SKM-1 treated with dmso at 0.1 percent for 144 hours (cell line): ENCODE data around the gene ADRA2C.

Source experiments
- DNase-seq: peaks from one replicate; lab custom pipeline; 2025; ENCODE audit not compliant: unreplicated experiment; lab: John Stamatoyannopoulos, UW

Gene ADRA2C

GRCh38 chr4:3756343-3757059, 9.7 kb upstream of the ADRA2C start:
- DNase-seq, result no peak

DNA sequence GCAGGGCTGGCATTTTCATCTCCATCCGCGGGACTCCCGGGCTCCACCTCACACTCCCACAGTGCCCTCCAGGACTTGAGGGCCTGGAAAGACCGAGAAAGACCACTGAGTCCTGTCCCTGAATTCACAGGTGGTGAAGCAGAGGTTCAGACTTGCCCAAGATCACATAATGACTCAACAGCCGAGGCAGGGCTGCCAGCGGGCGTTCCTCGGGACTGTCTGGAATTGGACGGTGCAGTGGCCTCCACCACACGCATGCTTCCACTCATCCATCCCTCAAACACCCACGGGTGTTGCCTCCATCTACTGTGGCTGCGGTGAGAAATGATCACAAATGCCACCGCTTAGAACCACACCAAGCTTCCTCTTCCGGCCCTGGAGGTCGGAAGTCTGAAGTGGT, 6.9 kb upstream of the ADRA2C start:
- DNase-seq, result no peak

DNA sequence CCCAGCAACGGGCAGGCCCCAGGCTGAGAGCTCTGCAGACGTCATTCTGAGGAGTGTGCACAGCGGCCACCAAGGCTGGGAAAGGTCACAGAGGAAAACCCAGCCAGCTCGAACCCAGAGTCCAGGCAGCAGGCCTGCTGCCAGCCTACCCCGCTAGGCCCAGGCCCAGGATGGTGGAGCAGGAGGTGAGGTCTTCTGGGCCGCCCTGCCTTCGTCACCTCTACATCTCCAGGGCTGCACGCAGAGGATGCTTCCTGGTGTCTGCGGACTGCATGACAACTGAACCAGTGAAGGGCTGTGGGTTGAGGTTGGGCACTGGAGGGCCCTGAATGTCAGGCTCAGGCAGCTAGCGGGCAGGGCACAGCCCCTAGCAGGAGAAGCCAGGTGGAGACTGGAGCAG, 5.8 kb upstream of the ADRA2C start:
- no peak for DNase-seq

- no peak for DNase-seq
Measured at GRCh38 chr4:3760841-3761240, 5.3 kb upstream of the ADRA2C start.

GRCh38 chr4:3762264-3762663, 3.9 kb upstream of the ADRA2C start:
- DNase-seq, result no peak

- no peak for DNase-seq
Measured at GRCh38 chr4:3762753-3763549, 3.2 kb upstream of the ADRA2C start.

DNA sequence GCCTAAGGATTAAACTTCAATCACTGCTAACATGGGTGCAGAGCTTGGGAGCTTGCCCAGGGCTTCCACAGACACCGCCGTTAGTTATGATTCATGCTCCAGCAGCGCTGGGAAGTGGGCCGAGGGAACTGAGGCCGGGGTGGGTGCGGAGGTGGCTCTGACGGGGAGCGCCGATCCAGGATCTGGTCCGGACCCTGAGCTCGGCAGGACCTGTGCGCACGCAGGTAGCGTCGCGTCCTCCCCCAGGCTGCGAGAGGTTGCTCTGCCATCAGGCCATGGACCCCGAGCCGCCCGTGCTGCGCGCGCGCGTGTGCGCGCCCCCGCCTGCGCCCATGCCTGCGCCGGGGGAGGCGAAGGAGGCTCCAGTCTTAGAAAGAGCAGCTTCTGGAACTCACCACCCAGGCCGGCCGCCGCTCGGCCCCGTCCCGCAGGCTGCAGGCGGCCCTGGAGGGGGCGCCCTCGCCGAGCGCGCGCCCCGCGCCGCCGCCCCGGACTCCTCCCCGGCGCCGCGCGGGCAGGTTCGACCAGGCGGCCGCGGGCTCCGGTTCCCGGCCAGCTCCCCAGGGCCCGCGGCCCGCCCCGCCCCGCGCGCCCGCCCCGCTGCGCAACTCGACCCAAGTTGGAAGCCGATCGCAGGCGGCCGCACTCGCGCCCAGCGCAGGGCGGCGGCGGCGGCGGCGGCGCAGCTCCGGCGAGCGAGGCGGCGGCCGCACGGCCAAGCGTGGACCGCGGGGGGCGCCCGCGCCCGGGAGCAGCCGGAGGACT, 732 bp upstream of the ADRA2C start:
- peak; percentile 59 for DNase-seq

DNA sequence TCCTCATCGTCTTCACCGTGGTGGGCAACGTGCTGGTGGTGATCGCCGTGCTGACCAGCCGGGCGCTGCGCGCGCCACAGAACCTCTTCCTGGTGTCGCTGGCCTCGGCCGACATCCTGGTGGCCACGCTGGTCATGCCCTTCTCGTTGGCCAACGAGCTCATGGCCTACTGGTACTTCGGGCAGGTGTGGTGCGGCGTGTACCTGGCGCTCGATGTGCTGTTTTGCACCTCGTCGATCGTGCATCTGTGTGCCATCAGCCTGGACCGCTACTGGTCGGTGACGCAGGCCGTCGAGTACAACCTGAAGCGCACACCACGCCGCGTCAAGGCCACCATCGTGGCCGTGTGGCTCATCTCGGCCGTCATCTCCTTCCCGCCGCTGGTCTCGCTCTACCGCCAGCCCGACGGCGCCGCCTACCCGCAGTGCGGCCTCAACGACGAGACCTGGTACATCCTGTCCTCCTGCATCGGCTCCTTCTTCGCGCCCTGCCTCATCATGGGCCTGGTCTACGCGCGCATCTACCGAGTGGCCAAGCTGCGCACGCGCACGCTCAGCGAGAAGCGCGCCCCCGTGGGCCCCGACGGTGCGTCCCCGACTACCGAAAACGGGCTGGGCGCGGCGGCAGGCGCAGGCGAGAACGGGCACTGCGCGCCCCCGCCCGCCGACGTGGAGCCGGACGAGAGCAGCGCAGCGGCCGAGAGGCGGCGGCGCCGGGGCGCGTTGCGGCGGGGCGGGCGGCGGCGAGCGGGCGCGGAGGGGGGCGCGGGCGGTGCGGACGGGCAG, 792 bp downstream of the ADRA2C start:
- DNase-seq, result no peak

DNA sequence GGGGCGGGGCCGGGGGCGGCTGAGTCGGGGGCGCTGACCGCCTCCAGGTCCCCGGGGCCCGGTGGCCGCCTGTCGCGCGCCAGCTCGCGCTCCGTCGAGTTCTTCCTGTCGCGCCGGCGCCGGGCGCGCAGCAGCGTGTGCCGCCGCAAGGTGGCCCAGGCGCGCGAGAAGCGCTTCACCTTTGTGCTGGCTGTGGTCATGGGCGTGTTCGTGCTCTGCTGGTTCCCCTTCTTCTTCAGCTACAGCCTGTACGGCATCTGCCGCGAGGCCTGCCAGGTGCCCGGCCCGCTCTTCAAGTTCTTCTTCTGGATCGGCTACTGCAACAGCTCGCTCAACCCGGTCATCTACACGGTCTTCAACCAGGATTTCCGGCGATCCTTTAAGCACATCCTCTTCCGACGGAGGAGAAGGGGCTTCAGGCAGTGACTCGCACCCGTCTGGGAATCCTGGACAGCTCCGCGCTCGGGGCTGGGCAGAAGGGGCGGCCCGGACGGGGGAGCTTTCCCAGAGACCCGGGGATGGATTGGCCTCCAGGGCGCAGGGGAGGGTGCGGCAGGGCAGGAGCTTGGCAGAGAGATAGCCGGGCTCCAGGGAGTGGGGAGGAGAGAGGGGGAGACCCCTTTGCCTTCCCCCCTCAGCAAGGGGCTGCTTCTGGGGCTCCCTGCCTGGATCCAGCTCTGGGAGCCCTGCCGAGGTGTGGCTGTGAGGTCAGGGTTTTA, 1.5 kb downstream of the ADRA2C start:
- DNase-seq, result no peak

GRCh38 chr4:3768842-3769641, 2.9 kb downstream of the ADRA2C start:
- no peak for DNase-seq

GRCh38 chr4:3769642-3770184, 3.5 kb downstream of the ADRA2C start:
- DNase-seq, result no peak

GRCh38 chr4:3770323-3771163, 4.4 kb downstream of the ADRA2C start:
- DNase-seq, result no peak

DNA sequence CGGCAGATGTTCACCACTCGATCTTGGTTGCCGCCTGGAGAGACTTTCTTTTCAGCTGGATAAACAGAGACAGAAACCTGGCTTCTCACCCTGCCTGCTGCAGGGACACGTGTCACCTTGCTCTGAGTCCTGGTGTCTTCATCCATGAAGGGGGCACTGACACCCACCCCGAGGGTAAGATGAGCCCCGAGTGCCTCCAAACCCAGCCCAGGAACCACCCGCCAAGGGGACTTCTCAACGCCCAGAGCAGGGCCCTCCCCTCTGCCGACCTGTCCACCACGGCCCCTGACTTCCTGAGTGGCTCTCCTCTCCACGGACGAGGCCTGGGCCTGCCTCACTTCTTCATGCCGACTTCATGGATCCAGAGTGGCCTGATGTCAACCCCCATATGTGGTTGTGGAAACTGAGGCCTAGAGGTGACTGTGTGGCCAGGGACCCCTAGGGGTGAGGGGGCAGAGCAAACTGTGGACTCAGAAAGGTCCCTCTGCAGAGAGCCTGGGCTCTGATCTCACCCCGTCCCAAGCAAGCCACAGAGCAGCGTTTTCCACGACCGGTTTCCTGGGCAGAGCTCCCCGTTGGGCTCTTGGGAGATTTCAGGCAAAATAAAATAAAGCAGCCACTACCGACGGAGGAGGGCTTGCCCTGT, 5.1 kb downstream of the ADRA2C start:
- DNase-seq, result no peak

GRCh38 chr4:3771939-3772495, 5.8 kb downstream of the ADRA2C start:
- no peak for DNase-seq

DNA sequence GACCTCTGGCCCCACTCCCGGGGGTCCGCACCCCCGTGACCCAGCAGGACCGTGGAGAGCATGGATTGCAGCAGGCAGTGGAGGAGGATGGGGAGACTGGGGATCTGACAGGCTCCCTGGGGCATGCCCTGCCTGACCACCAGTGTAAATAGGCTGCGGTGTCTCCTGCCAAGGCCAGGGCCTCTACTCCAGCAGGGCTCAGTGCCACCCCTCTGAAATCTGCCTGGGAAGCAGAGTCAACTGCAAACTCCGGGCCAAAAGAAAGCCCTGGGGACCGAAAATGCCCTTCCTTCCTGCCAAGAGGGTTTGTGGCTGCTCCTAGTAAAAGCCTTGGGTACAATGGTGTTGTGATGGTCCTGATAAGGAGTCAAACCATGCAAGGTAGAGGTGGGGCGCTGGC, 6.4 kb downstream of the ADRA2C start:
- DNase-seq, result no peak

GRCh38 chr4:3773552-3774001, 7.4 kb downstream of the ADRA2C start:
- no peak for DNase-seq

DNA sequence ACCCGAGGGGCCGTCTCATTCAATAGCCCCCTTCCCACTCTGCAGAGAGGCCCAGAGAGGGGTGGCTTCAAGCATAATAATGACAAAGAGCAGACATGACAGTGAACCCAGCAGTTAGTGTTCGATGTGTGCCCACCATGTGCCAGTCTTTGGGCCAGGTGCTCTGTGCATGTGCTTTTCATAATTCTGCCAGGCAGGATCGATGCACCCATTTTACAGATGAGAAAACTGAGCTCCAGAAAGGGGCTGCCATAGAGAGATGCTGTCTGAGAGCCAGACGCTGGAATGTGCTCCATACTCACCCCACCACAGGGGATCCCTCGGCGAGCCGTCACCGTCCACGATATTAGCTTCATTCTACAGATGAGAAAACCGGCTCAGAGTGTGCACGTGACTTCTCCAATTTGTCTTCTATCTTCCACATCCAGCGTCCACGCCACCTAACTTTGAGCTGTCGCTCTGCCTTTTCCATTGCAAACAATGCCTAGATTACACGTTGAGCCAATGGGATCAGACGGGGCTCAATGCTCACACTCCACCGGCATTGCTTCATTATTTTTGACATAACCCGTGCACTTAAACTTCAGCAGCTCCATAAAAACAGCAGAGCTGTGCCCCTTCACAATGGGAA, 8.2 kb downstream of the ADRA2C start:
- DNase-seq, result no peak
